Measurements from ENCODE around the gene ENPP6.

Gene ENPP6

DNA sequence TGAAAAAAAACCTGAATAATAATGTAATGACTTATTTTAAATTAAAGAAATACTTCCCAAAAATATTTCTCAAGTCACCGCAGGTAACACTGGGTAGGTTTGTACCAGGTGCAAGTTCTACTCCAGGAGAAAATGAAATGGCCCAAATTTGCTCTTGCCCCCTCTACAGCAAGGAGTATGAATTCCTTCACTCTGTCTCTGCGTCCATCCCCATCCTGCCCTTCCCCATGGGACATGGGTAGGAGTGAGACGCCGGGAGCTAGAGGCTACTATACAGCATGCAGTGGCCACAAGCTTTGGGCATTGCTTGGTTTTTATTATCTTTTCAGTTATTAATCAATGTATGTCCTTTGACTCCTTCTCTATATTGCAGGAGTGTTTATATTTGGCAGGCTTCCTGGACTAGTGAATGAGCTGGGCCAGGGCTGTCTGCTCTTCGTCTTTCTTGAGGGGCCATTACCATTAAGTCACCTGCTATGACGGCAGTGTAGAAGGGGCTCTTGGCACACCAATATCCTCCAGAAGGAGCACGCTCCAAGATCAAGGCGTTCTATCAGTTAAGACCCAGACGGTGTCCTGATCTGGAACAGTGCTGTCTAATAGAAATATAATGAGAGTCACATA is 149.6 kb downstream of the ENPP6 start:
- no peaks in the 10 kb centered on the region for H3K36me3 ChIP-seq (ENCODE audit: control insufficient read depth, insufficient read depth, low read length)
- H3K27ac ChIP-seq (ENCODE audit: insufficient read depth, low read depth, low read length, poor library complexity, severe bottlenecking), result no peak overlapping the region
- WGBS, 2 experiments, result 86 to 87% methylated on average over 9 of the region's 9 CpGs
- no peaks in the 10 kb centered on the region for H3K27me3 ChIP-seq (ENCODE audit: control insufficient read depth, insufficient read depth, low read length, poor library complexity, severe bottlenecking)
- H3K9me3 ChIP-seq (ENCODE audit: control insufficient read depth, low read length), result no peaks in the 10 kb centered on the region
- no peaks in the 10 kb centered on the region for H3K4me1 ChIP-seq (ENCODE audit: control insufficient read depth, insufficient read depth, low read length)
- H3K4me3 ChIP-seq (ENCODE audit: insufficient read depth, low read depth, low read length), result no peak overlapping the region

DNA sequence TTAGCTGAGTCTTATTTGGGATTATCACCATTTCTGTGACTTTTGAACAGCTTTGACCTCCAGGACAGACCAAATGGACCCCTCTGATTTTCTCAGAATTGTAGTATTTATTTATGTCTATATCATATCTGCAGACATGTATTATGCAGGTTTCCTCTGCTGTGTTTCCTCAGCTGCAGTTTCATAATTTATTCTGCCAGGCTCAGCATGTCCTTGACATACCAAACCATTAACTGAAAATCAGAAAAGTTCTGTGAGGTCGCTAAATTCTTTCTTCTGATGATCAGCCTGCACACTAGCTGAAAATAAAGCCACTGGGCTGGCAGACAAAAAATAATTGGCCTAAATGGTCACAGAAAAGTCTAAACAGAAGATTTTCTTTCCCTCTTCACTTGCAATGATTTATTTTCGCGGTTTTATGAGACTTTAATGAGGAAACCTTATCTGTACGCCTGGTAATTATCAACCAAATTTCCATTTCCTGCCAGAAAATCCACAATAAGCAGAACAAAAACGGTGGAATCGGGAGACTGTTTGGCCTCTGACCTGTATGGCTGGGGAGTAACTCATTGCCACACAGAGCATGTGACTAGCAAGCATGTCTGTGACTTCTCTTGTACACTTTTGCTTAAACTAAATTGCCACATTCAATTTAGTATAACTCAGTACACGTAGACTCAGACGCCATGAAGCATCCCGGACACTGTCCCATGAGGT is 150.9 kb downstream of the ENPP6 start:
- 92 to 95% methylated on average over 9 of the region's 9 CpGs for WGBS, 2 experiments
- no peak overlapping the region for H3K27ac ChIP-seq (ENCODE audit: insufficient read depth, low read depth, low read length, poor library complexity, severe bottlenecking)
- no peaks in the 10 kb centered on the region for H3K27me3 ChIP-seq (ENCODE audit: control insufficient read depth, insufficient read depth, low read length, poor library complexity, severe bottlenecking)
- H3K4me1 ChIP-seq (ENCODE audit: control insufficient read depth, insufficient read depth, low read length), result no peaks in the 10 kb centered on the region
- no peaks in the 10 kb centered on the region for H3K9me3 ChIP-seq (ENCODE audit: control insufficient read depth, low read length)
- H3K4me3 ChIP-seq (ENCODE audit: insufficient read depth, low read depth, low read length), result no peak overlapping the region
- H3K36me3 ChIP-seq (ENCODE audit: control insufficient read depth, insufficient read depth, low read length), result no peaks in the 10 kb centered on the region

DNA sequence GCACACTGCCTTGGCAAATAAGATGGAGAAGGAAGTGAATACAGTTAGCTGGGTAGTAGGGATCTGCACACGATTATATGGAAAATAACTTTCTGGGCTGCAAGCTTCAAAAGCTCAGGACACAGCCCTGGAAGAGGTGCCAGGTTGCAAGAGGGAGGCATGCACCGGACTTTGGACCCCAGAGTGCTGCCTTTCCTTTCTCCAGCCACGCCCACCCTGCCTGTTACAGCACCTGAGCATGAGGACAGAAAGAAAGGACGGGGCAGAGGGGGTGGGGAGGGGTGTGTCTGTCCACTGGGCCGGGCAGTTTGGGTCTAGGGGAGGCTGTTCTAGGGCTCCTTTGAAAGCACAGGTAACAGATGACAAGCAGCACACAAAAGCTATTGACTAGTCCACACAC is 152.8 kb downstream of the ENPP6 start:
- no peaks in the 10 kb centered on the region for H3K9me3 ChIP-seq (ENCODE audit: control insufficient read depth, low read length)
- no peaks in the 10 kb centered on the region for H3K36me3 ChIP-seq (ENCODE audit: control insufficient read depth, insufficient read depth, low read length)
- H3K27me3 ChIP-seq (ENCODE audit: control insufficient read depth, insufficient read depth, low read length, poor library complexity, severe bottlenecking), result no peaks in the 10 kb centered on the region
- 85 to 86% methylated on average over 5 of the region's 5 CpGs for WGBS, 2 experiments
- H3K4me3 ChIP-seq (ENCODE audit: insufficient read depth, low read depth, low read length), result no peak overlapping the region
- no peak overlapping the region for H3K27ac ChIP-seq (ENCODE audit: insufficient read depth, low read depth, low read length, poor library complexity, severe bottlenecking)
- H3K4me1 ChIP-seq (ENCODE audit: control insufficient read depth, insufficient read depth, low read length), result no peaks in the 10 kb centered on the region

DNA sequence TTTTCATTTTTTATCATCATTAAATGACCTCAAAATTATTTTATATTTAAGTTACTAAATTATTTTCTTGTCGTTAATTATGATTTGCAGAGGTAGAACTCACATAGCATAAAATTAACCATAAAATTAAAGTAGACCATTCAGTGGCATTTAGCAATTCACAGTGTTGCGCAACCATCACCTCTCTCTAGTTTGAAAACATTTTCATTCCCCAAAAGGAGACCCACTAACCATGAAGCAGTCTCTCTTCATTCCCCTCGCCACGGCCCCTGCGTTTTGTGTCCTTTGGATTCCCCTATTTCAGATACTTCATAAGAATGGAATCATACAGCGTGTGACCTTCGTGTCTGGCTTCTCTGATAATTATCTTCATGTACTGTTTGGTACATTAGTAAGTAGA is 154.9 kb downstream of the ENPP6 start:
- Histone ChIP-seq H3K27me3 (ENCODE audit: control insufficient read depth, insufficient read depth, low read length, poor library complexity, severe bottlenecking) (no peaks in the 10 kb centered on the region), H3K9me3 (ENCODE audit: control insufficient read depth, low read length) (no peaks in the 10 kb centered on the region), H3K36me3 (ENCODE audit: control insufficient read depth, insufficient read depth, low read length) (no peaks in the 10 kb centered on the region), H3K27ac (ENCODE audit: insufficient read depth, low read depth, low read length, poor library complexity, severe bottlenecking) (no peak overlapping the region), H3K4me3 (ENCODE audit: insufficient read depth, low read depth, low read length) (no peak overlapping the region), H3K4me1 (ENCODE audit: control insufficient read depth, insufficient read depth, low read length) (no peaks in the 10 kb centered on the region)
- WGBS, 2 experiments, result 94 to 95% methylated on average over 5 to 7 of the region's 7 CpGs

DNA sequence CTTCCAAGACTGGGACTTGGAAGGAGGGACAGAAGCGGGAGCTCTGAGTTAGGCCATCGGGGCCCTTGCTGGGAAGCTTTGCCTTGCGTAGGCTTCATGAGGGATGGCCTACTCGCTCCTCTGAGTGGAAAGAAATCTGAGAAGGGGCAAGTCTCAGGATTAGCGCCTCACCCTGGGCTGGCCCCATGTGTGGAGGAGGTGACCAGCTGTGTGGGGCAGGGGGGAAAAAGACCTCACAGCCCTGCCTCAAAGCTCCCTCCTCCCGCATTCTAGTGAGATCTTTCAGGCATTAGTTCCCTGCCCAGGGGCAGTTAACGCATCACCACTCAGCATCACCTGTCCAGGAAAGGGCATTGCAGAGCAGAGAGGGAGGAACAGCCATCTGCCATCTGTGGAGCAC is 156.1 kb downstream of the ENPP6 start:
- H3K36me3 ChIP-seq (ENCODE audit: control insufficient read depth, insufficient read depth, low read length), result no peaks in the 10 kb centered on the region
- H3K27ac ChIP-seq (ENCODE audit: insufficient read depth, low read depth, low read length, poor library complexity, severe bottlenecking), result no peak overlapping the region
- no peaks in the 10 kb centered on the region for H3K9me3 ChIP-seq (ENCODE audit: control insufficient read depth, low read length)
- H3K27me3 ChIP-seq (ENCODE audit: control insufficient read depth, insufficient read depth, low read length, poor library complexity, severe bottlenecking), result no peaks in the 10 kb centered on the region
- WGBS, 2 experiments, result 79 to 81% methylated on average over 7 of the region's 7 CpGs
- no peaks in the 10 kb centered on the region for H3K4me1 ChIP-seq (ENCODE audit: control insufficient read depth, insufficient read depth, low read length)
- no peak overlapping the region for H3K4me3 ChIP-seq (ENCODE audit: insufficient read depth, low read depth, low read length)

DNA sequence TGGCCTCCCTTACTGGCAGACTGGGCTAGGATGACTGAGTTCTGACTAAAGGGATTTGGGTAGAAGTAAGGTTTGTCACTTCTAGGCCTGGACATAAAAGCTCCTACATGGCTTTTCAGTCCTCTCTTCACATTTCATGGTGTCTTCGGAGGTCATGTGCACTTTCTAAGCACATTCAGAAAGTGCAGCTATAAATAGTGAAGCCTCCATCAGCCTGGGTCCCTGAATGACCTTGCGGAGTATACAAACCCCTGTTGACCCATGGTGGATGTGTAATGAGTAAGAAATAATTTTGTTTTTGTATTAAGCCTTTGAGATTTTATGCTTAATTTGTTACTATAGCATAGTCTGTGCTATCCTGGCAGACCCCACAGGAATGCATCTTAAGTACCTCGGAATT is 158.6 kb downstream of the ENPP6 start:
- no peak overlapping the region for H3K27ac ChIP-seq (ENCODE audit: insufficient read depth, low read depth, low read length, poor library complexity, severe bottlenecking)
- 90 to 95% methylated on average over 3 of the region's 3 CpGs for WGBS, 2 experiments
- H3K27me3 ChIP-seq (ENCODE audit: control insufficient read depth, insufficient read depth, low read length, poor library complexity, severe bottlenecking), result no peaks in the 10 kb centered on the region
- no peaks in the 10 kb centered on the region for H3K36me3 ChIP-seq (ENCODE audit: control insufficient read depth, insufficient read depth, low read length)
- H3K9me3 ChIP-seq (ENCODE audit: control insufficient read depth, low read length), result no peaks in the 10 kb centered on the region
- H3K4me1 ChIP-seq (ENCODE audit: control insufficient read depth, insufficient read depth, low read length), result peaks cover 6% of the 10 kb centered on the region
- no peak overlapping the region for H3K4me3 ChIP-seq (ENCODE audit: insufficient read depth, low read depth, low read length)

DNA sequence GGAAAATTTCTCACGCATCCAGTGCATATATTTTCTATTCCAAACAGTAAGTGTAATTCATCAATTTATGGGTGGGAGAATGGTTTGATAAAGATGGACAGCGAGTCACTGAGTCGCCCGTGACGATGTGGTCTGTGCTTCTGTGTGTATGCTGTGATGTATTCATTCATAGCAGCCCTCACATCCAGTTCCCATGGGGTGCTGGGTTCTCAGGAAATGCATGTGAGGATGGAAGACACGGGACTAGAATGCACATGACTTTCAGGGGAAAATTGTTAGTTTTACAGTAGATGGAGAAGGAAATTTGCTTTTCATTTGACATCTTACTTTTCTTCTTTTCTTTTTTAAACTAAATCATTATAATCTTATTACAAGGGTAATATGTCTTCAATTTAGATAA is 159.6 kb downstream of the ENPP6 start:
- Histone ChIP-seq H3K27me3 (ENCODE audit: control insufficient read depth, insufficient read depth, low read length, poor library complexity, severe bottlenecking) (no peaks in the 10 kb centered on the region), H3K4me1 (ENCODE audit: control insufficient read depth, insufficient read depth, low read length) (peaks cover 6% of the 10 kb centered on the region), H3K9me3 (ENCODE audit: control insufficient read depth, low read length) (no peaks in the 10 kb centered on the region), H3K4me3 (ENCODE audit: insufficient read depth, low read depth, low read length) (no peak overlapping the region), H3K27ac (ENCODE audit: insufficient read depth, low read depth, low read length, poor library complexity, severe bottlenecking) (no peak overlapping the region), H3K36me3 (ENCODE audit: control insufficient read depth, insufficient read depth, low read length) (no peaks in the 10 kb centered on the region)
- WGBS, 2 experiments, result 93 to 97% methylated on average over 5 to 6 of the region's 6 CpGs

DNA sequence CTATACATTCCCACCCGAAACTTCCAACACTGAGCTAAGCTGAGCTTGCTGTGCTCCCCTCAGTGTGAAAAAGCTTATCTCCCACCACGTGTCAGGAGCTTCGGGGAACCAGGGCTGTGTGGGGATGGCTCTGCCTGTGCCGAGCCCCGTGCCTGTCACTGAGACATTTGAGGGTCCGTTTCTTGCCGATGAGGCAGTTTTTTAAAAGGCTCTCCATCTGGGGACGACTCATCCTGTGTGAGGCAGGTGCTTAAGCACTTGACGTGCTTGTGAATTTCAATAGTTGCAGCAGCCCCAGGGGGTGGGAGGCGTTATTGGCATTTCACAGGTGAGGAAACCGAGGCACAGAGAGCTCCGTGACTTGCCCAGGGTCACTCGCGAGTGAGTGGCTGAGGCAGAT is 160.8 kb downstream of the ENPP6 start:
- H3K4me3 ChIP-seq (ENCODE audit: insufficient read depth, low read depth, low read length), result no peak overlapping the region
- H3K36me3 ChIP-seq (ENCODE audit: control insufficient read depth, insufficient read depth, low read length), result no peaks in the 10 kb centered on the region
- peaks cover 6% of the 10 kb centered on the region for H3K4me1 ChIP-seq (ENCODE audit: control insufficient read depth, insufficient read depth, low read length)
- no peak overlapping the region for H3K27ac ChIP-seq (ENCODE audit: insufficient read depth, low read depth, low read length, poor library complexity, severe bottlenecking)
- H3K27me3 ChIP-seq (ENCODE audit: control insufficient read depth, insufficient read depth, low read length, poor library complexity, severe bottlenecking), result no peaks in the 10 kb centered on the region
- no peaks in the 10 kb centered on the region for H3K9me3 ChIP-seq (ENCODE audit: control insufficient read depth, low read length)
- WGBS, 2 experiments, result 80 to 81% methylated on average over 14 of the region's 14 CpGs

GRCh38 chr4:184053434-184053833 is 164.2 kb downstream of the ENPP6 start:
- no peaks in the 10 kb centered on the region for H3K9me3 ChIP-seq (ENCODE audit: control insufficient read depth, low read length)
- H3K4me3 ChIP-seq (ENCODE audit: insufficient read depth, low read depth, low read length), result no peak overlapping the region
- H3K36me3 ChIP-seq (ENCODE audit: control insufficient read depth, insufficient read depth, low read length), result no peaks in the 10 kb centered on the region
- H3K27ac ChIP-seq (ENCODE audit: insufficient read depth, low read depth, low read length, poor library complexity, severe bottlenecking), result no peak overlapping the region
- H3K27me3 ChIP-seq (ENCODE audit: control insufficient read depth, insufficient read depth, low read length, poor library complexity, severe bottlenecking), result no peaks in the 10 kb centered on the region
- WGBS, 2 experiments, result 78 to 81% methylated on average over 5 of the region's 5 CpGs
- peaks cover 6% of the 10 kb centered on the region for H3K4me1 ChIP-seq (ENCODE audit: control insufficient read depth, insufficient read depth, low read length)

DNA sequence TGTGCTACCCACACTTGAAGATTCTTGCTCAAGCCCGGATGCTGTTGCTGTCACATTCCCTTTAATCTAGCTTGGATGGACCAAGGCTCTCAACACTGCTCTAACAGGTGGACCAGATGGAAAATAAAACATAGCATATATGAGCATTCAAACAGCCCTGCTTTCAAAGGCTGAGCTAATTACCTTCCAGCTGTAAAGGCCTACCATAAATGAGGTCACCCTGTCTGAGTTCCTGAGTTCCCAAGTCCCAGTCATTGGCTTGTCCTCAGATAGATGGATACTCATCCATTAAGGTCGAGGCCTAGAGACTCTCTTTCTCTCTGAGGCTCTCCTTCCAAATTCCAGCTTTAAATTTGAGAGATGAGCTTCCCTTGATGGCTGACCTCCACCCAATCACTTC is 165.1 kb downstream of the ENPP6 start:
- no peaks in the 10 kb centered on the region for H3K9me3 ChIP-seq (ENCODE audit: control insufficient read depth, low read length)
- no peaks in the 10 kb centered on the region for H3K27me3 ChIP-seq (ENCODE audit: control insufficient read depth, insufficient read depth, low read length, poor library complexity, severe bottlenecking)
- no peaks in the 10 kb centered on the region for H3K36me3 ChIP-seq (ENCODE audit: control insufficient read depth, insufficient read depth, low read length)
- H3K4me3 ChIP-seq (ENCODE audit: insufficient read depth, low read depth, low read length), result no peak overlapping the region
- no peak overlapping the region for H3K27ac ChIP-seq (ENCODE audit: insufficient read depth, low read depth, low read length, poor library complexity, severe bottlenecking)
- peaks cover 6% of the 10 kb centered on the region for H3K4me1 ChIP-seq (ENCODE audit: control insufficient read depth, insufficient read depth, low read length)
- 91 to 94% methylated on average over 2 of the region's 2 CpGs for whole genome bisulfite sequencing, 2 experiments

Measured in ectodermal cell (in vitro differentiated cells).